22Rv1 (cell line): ENCODE measurements around the gene ZBTB40.

ENCODE experiments used
- H3K27ac ChIP-seq: fragments of 450-650 bp; 2 replicates; pipeline ENCODE4 v1.5.1; 2017
- CTCF ChIP-seq: fragments of 450-650 bp; IDR thresholded peaks from 2 replicates; pipeline ENCODE4 v1.5.1; 2017; ENCODE audit warnings: mild to moderate bottlenecking
- ZFX ChIP-seq: fragments of 450-650 bp; IDR thresholded peaks from 2 replicates; pipeline ENCODE4 v1.6.1; 2017; ENCODE audit warnings: antibody characterized with exemption, borderline replicate concordance

ZBTB40 gene

GRCh38 chr1:22431965-22432364, 19.7 kb upstream of the ZBTB40 start:
- H3K27ac ChIP-seq, result no peak overlapping the region
- no peak for TF ChIP-seq ZFX

- no peak overlapping the region for H3K27ac ChIP-seq
- TF ChIP-seq ZFX (no peak), CTCF (no peak)
Observed at GRCh38 chr1:22434717-22435116, 16.9 kb upstream of the ZBTB40 start.

- TF ChIP-seq CTCF (no peak), ZFX (no peak)
- no peak overlapping the region for H3K27ac ChIP-seq
Observed at GRCh38 chr1:22436948-22437347, 14.7 kb upstream of the ZBTB40 start.

GRCh38 chr1:22437573-22437972, 14.1 kb upstream of the ZBTB40 start:
- H3K27ac ChIP-seq, result no peak overlapping the region
- TF ChIP-seq ZFX (no peak), CTCF (no peak)

- TF ChIP-seq CTCF (no peak), ZFX (no peak)
- no peak overlapping the region for H3K27ac ChIP-seq
Observed at GRCh38 chr1:22440582-22440981, 11.1 kb upstream of the ZBTB40 start.

- H3K27ac ChIP-seq, result no peak overlapping the region
- TF ChIP-seq CTCF (no peak), ZFX (no peak)
Observed at GRCh38 chr1:22442212-22442894, 9.3 kb upstream of the ZBTB40 start.

GRCh38 chr1:22443332-22443731, 8.3 kb upstream of the ZBTB40 start:
- TF ChIP-seq CTCF (no peak), ZFX (no peak)
- no peak overlapping the region for H3K27ac ChIP-seq

- TF ChIP-seq CTCF (no peak), ZFX (no peak)
- H3K27ac ChIP-seq, result no peak overlapping the region
Observed at GRCh38 chr1:22444856-22445255, 6.8 kb upstream of the ZBTB40 start.
